Mucosa of descending colon (tissue), 3 donors: ENCODE data around the gene RIPK3. TPM values are rescaled to one million over a fixed set of nuclear protein-coding genes. Genes with fewer than 3 reads are reported as not detected.

ENCODE experiments used
- ATAC-seq: fragments of 200-7000 bp; cut with Tn5 transposase; one replicate; pipeline ENCODE4 v1.9.1; 2020; ENCODE audit warnings: mild to moderate bottlenecking, moderate library complexity
- DNase-seq, 3 donors: peaks; one replicate each; pipeline ENCODE4 v3.0.0-alpha.2; 2020
- H3K36me3 ChIP-seq: fragments of 200-600 bp; one replicate; pipeline ENCODE4 v1.8.0; 2021; ENCODE audit warnings: low read depth, mild to moderate bottlenecking
- H3K4me1 ChIP-seq: fragments of 200-600 bp; one replicate; pipeline ENCODE4 v1.8.0; 2021; ENCODE audit warnings: low read depth, mild to moderate bottlenecking
- H3K4me3 ChIP-seq: fragments of 200-600 bp; one replicate; pipeline ENCODE4 v1.8.0; 2021; ENCODE audit warnings: mild to moderate bottlenecking
- H3K9me3 ChIP-seq: fragments of 200-600 bp; one replicate; pipeline ENCODE4 v1.8.0; 2021; ENCODE audit warnings: mild to moderate bottlenecking
- intact Hi-C, 2 donors: fragments of 100-400 bp; cut with DNase I in 1 of 2; cut with micrococcal nuclease in 1 of 2; formaldehyde crosslinking; loops; one replicate each; pipeline versions ENCODE4 v1.11.0 to v1.11.1; 2022; cut with DNase I, micrococcal nuclease
- total RNA-seq, 3 donors: library from RNA; stranded (reverse); fragmentation: NEBNext Ultra II Directional in 2 of 3; extraction: Animal tissue kit (Norgen Biotek cat#: 25700) in 2 of 3; gene quantifications; one replicate each; pipeline versions ENCODE4 v1.2.1 to v1.2.4, GENCODE V29; 2021 to 2023
- TF ChIP-seq, protein P1 (sequence below): fragments of 200-600 bp; IDR thresholded peaks from one replicate; pipeline ENCODE4 v1.8.0; 2022; ENCODE audit warnings: antibody characterized with exemption, mild to moderate bottlenecking
- donor health status: DM: no; HTN: no; CAD: no; lungs with moderate emphysema.
- donor health status: DM: no; HTN: no; CAD: no.
- donor health status: DM: no; HTN: yes; CAD: no.

The RIPK3 gene
- total RNA-seq, 3 donors from 2014 or later, result 40.6 to 99.9 (median 71.7) TPM

DNA sequence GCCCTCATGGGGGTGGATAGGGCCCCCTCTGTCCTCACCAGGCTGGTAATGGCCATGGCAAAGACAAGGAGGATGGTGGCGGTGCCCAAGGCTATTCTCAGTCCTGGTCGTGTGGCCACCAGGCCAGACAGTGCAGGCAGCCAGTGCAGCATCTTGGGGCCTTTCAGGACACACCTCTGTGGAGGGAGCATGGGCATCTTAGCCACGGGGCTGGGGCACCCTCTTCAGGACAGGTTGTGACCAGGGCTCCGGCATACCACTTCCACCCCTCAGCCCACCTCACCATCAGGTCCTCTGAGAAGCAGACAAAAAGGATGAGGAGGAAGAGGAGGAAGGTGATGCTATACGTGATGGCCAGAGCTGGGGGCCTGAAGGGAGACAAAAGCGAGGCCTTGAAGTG is 15.8 kb downstream of the RIPK3 start:
- peak in 1 of 3 donors; percentile 20 for DNase-seq
- no peak for ATAC-seq
- H3K36me3 ChIP-seq, result no peaks in the 10 kb centered on the region
- no peaks in the 10 kb centered on the region for H3K9me3 ChIP-seq
- intact Hi-C loops, result no loop called here
- H3K4me3 ChIP-seq, result no peak overlapping the region
- H3K4me1 ChIP-seq, result no peaks in the 10 kb centered on the region
- TF ChIP-seq, protein P1, sequence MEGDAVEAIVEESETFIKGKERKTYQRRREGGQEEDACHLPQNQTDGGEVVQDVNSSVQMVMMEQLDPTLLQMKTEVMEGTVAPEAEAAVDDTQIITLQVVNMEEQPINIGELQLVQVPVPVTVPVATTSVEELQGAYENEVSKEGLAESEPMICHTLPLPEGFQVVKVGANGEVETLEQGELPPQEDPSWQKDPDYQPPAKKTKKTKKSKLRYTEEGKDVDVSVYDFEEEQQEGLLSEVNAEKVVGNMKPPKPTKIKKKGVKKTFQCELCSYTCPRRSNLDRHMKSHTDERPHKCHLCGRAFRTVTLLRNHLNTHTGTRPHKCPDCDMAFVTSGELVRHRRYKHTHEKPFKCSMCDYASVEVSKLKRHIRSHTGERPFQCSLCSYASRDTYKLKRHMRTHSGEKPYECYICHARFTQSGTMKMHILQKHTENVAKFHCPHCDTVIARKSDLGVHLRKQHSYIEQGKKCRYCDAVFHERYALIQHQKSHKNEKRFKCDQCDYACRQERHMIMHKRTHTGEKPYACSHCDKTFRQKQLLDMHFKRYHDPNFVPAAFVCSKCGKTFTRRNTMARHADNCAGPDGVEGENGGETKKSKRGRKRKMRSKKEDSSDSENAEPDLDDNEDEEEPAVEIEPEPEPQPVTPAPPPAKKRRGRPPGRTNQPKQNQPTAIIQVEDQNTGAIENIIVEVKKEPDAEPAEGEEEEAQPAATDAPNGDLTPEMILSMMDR, result no peak

GRCh38 chr14:24323341-24323740 is 16.4 kb downstream of the RIPK3 start:
- intact Hi-C loops, result no loop called here
- DNase-seq, result peak in 1 of 3 donors; percentile 2
- Histone ChIP-seq H3K4me1 (no peaks in the 10 kb centered on the region), H3K36me3 (no peaks in the 10 kb centered on the region), H3K9me3 (no peaks in the 10 kb centered on the region), H3K4me3 (no peak overlapping the region)
- no peak for ATAC-seq
- TF ChIP-seq, protein P1, result no peak

DNA sequence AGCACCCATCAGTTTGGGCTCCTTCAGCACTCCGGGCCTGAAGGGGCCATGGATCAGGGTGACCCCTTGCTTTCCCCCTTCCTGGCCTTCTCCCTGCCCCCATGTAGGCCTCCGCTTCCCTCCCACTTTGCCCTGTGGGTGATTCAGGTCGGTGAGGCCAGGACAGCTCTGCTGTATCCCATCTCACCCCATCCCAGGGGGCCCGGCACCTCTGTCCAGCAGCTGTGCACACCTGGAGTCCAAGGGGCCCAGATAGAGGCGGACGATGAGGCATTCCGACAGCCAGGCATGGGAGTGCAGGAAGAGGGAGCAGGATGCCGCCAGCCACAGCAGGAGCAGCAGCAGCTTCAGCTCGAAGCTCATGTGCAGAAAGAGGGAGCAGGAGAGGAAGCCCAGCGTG is 17.1 kb downstream of the RIPK3 start:
- DNase-seq (peak in 1 of 3 donors; percentile 19), ATAC-seq (no peak)
- intact Hi-C loops, result no loop called here
- Histone ChIP-seq H3K4me3 (no peak overlapping the region), H3K36me3 (no peaks in the 10 kb centered on the region), H3K9me3 (no peaks in the 10 kb centered on the region), H3K4me1 (no peaks in the 10 kb centered on the region)
- TF ChIP-seq, protein P1, result no peak

GRCh38 chr14:24321212-24321975 is 18.4 kb downstream of the RIPK3 start:
- H3K36me3 ChIP-seq, result no peaks in the 10 kb centered on the region
- intact Hi-C loops, result no loop called here
- DNase-seq, result peak in 1 of 3 donors; percentile 21
- H3K9me3 ChIP-seq, result no peaks in the 10 kb centered on the region
- no peak for ATAC-seq
- H3K4me3 ChIP-seq, result no peak overlapping the region
- H3K4me1 ChIP-seq, result peaks cover 2% of the 10 kb centered on the region
- TF ChIP-seq, protein P1, result no peak

- Histone ChIP-seq H3K4me1 (peaks cover 20% of the 10 kb centered on the region), H3K36me3 (no peaks in the 10 kb centered on the region), H3K9me3 (no peaks in the 10 kb centered on the region), H3K4me3 (no peak overlapping the region)
- ATAC-seq (no peak), DNase-seq (no peak)
- TF ChIP-seq, protein P1, result no peak
- intact Hi-C loops, result no loop called here
Observed at GRCh38 chr14:24317141-24317928, 22.5 kb downstream of the RIPK3 start.
